HG03354 (cell line): Measurements from ENCODE around the gene OR6S1.
"Not testable (repeated sequence)": the region's sequence is repeated elsewhere in the genome, so short reads cannot be mapped to it uniquely, and the experiment has no call there.

Source experiments
- ATAC-seq: cut with Tn5 transposase; IDR thresholded peaks from one replicate; pipeline ENCODE4 v1.9.1; 2021; ENCODE audit warnings: mild to moderate bottlenecking; ENCODE audit not compliant: unreplicated experiment, poor library complexity, severe bottlenecking

The OR6S1 gene

GRCh38 chr14:20671597-20672283, 30.2 kb upstream of the OR6S1 start:
- ATAC-seq: no peak

GRCh38 chr14:20668969-20669368, 27.5 kb upstream of the OR6S1 start:
- ATAC-seq: no peak

DNA sequence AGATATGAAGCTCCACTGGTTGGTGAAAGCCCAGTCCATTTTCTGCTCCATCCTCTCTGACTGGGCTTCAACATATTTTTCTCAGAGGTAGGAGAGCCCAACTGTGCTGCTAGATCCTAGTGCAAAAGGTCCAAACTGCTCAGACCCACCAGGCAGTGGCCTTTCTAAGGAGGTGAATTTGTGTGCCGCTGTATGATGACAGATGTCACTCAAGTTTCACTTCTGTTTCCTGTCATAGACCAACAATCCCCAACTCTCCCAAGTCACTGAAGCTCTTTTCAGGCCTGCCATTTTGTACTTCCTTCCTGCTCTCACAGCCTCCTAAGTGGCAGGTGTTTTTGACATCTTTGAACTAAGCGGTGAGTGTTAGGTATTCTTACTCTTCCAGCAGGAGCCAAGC, 26.5 kb upstream of the OR6S1 start:
- peak; percentile 65 for ATAC-seq

- not testable (repeated sequence) for ATAC-seq
Observed at GRCh38 chr14:20666400-20666961, 25.0 kb upstream of the OR6S1 start.

DNA sequence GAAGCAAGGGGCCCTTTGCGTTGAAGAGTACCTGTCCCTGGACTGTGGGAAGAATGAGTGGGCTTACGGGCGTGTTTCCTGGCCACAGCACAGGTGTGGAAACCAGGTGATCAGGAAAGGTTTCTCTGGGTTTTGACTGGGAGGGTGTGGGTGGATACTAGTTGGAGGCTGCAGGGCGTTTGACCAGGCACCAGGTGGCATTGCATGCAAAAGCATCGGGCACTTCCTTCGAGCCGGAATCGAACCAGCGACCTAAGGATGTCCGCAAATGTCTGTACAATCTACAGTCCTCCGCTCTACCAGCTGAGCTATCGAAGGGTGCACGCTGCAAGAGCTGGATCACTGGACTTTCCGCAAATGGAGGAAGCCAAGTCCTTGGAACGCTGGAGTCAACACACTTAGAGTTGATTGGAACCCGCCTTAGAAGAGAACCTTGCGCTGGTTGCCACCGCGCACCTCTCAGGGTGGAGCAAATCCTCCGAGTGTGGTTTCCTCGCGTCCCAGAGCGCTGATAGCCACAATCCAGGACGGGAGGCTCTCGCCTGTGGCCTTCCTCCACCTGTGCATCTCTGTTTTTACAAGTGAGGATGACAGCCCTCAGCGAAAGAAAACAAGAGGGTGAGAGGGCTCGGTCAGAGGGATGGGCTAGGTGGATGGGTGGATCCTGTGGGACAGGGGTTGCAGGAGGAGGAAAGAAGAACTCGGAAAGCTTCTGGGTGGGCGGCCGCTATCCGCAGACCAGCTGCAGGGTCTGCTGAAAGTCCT, 21.7 kb upstream of the OR6S1 start:
- ATAC-seq: peak; percentile 72

DNA sequence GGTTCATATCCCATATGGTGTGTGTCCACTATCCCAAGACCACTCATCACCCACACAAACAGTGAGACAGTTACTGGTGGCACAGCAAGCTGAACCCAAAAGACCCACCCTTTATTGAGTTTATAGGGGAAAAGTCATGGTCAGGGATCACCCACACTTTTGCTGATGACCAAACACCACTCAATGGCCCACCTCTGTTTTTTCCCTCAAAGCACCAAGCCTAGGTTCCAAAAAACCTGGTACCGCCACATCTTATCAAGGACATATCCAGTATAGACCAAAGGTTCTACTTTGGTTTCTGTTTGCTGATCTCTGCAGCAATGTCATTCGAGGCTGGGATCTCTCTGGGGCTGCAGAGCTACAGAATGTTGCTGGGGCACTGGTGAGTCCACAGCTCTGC, 19.7 kb upstream of the OR6S1 start:
- no peak for ATAC-seq

DNA sequence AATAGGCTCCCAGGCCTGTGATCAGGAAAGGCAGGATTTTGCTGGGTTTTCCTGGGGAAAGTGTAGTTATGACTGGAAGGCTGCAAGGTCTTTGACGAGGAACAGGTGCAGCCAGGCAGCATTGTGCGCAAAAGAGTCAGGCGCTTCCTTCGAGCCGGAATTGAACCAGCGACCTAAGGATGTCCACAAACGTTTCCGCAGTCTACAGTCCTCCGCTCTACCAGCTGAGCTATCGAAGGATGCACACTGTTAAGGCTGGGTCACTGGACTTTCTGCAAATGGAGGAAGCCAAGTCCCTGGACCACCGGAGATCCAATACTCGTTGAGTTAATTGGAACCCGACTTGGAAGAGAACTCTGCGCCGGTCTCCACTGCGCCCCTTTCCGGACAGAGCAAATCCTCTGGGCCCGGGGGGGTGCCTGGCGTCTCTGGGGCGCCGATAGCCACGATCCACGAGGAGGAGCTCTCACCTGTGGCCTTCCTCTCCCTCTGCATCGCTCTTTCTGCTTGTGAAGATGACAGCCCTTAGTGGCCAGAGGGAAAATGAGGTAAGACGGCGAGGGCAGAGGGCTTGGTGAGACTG, 18.4 kb upstream of the OR6S1 start:
- no peak for ATAC-seq

- no peak for ATAC-seq
Observed at GRCh38 chr14:20659336-20659735, 17.8 kb upstream of the OR6S1 start.

GRCh38 chr14:20658246-20658645, 16.8 kb upstream of the OR6S1 start:
- ATAC-seq: no peak

DNA sequence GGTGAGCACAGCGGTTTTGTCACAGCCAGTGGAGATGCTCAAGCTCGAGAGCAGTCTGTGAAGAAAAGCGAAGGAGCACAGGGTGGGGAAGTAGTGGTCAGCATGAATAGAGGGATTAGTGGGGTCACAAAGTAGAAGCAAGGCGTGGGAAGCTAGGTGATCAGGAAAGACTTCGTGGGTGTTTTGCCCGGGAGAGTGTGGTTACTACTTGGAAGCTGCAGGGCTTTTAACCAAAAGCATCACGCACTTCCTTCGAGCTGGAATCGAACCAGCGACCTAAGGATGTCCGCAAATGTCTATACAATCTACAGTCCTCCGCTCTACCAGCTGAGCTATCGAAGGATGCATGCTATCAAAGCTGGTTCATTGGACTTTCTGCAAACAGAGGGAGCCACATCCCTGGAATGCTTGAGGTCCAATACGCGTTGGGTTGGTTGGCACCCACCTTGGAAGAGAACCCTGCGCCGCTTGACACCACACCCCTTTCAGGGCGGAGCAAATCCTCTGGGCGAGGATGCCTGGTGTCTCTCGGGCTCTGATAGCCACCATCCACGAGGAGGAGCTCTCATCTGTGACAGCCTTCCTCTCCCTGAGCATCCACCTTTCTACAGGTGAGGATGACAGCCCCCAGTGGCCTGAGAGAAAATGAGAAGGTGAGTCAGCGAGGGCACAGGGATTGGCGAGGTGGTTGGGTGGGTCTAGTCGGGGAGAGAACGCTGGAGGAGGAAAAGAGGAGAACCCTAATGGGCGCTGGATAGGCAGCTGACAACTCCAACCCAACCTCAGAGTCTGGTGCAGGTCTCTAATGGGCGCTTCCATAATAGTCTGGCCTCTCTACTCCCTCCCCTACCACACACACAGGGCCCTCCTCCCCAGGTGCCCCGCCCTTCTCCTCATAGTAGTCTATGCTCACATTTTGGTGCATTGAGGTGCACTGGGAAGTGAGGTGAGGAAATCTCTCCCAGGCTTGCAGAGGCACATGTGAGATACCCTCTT, 16.0 kb upstream of the OR6S1 start:
- no peak for ATAC-seq

DNA sequence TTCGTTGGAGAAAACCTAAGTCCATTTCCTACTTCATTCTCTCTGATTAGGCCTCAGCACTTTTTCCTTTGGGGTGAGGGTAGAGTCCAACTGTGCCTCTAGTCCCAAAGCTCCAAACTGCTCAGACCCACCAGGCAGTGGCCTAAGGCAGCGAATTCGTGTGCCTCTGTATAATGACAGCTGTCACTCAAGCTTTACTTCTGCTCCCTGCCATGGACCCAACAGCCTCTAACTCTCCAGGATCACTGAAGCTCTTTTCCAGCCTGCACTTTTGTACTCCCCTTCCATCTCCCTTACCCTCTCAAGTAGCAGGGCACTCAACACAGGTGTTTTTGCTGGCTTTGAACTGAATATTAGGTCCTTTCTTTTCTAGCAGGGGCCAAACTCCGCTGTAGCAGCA, 14.8 kb upstream of the OR6S1 start:
- no peak for ATAC-seq

- ATAC-seq: no peak
Observed at GRCh38 chr14:20655851-20656250, 14.4 kb upstream of the OR6S1 start.

DNA sequence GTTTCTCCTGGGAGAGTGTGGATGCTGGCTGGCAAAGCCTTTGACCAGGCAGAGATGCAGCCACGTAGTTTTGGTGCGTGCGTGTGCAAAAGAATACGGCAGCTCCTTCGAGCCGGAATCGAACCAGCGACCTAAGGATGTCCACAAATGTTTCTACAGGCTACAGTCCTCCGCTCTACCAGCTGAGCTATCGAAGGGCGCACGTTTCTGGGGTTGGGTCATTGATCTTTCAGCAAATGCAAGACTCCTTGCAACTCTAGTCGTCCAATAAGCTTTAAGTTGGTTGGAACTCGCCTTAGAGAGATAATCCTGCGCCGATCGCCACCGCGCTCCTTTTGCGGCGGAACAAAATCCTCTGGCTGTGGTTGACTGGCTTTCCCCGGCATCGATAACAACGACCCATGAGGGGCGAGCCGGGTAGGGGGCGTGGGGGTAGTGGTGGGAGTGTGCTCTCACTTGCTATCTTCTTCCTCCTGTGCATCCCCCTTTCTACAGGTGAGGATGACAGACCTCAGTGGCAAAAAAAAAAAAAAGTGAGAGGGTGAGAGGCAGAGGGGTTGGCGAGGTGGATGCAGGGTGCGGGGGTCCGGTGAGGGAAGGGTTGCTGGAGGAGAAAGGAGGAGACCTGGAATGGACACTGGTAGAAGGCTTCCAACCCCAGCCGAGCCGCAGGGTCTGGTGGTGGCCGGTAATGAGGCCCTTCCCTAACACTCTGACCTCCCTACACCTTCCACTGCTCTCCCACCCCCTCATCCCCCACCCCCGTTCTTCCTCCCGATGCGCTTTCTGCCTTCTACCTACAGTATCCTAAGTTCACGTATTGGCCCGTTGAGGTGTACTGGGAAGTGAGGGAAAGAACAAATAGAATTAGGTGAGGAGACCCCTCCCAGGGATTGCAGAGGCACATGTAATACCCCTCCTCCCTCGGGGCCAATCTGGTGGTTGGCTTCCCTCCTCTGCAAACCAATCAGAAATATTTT, 11.8 kb upstream of the OR6S1 start:
- peak; percentile 56 for ATAC-seq

- ATAC-seq: no peak
Observed at GRCh38 chr14:20645481-20645880, 4.0 kb upstream of the OR6S1 start.

DNA sequence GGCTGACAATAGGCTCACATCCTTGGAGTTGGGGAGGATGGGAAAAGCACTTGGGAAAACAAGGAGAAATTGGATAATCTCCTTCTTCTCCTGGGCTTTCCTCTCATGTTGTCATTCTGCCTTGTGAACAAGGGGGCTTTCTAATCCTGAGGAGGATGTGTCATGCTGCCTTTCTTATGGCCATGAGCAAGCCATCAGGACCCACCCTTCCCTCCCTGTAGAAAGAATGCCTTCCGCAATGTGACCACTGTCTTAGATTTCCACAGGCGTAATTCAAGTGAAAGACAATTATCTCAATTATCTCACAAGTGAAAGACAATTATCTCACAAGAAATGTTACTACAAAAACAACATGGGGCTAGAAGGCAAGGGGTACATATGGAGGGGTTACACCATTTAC, 3.0 kb upstream of the OR6S1 start:
- no peak for ATAC-seq

DNA sequence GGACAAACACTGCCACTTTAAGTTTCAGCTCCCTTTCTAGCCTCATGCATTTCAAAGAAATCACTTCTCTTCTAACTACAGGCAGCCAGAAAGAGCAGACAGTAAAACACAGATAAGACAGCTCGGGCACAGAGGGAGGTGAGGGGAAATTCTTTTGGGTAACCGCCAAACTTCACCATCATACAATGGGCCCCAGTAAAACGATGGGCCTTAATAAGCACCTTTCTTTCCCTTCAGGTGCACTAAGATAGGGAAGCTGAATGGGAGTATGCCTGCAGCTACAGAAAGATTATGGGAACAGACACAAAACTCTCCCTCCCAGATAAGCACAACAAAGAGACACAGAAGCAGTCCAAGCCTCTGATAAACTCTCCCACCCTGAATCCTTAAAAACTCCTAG, 1.3 kb upstream of the OR6S1 start:
- not testable (repeated sequence) for ATAC-seq

GRCh38 chr14:20642182-20642581, 691 bp upstream of the OR6S1 start:
- ATAC-seq: no peak

- ATAC-seq: peak; percentile 78
Observed at GRCh38 chr14:20632831-20633691, 8.4 kb downstream of the OR6S1 start.
